HepG2 (cell line): ENCODE measurements around the gene ZBTB22. TPM values are rescaled to one million over a fixed set of nuclear protein-coding genes. Genes with fewer than 3 reads are reported as not detected.

Experiments used
- AGO2 ChIP-seq: fragments of 200-400 bp; formaldehyde crosslinking; optimal IDR thresholded peaks from 2 replicates; pipeline ENCODE3; 2017; ENCODE audit warnings: mild to moderate bottlenecking, low read depth, low read length, moderate library complexity
- DNMT1 ChIP-seq: sonication (generic); formaldehyde crosslinking; IDR thresholded peaks from 2 replicates; pipeline ENCODE4 v1.5.1; 2020; ENCODE audit warnings: mild to moderate bottlenecking, missing genetic modification reagents
- GFI1 ChIP-seq: sonication (generic); formaldehyde crosslinking; IDR thresholded peaks from 2 replicates; pipeline ENCODE4 v1.5.0; 2020; ENCODE audit warnings: missing genetic modification reagents, mild to moderate bottlenecking, borderline replicate concordance
- GRHL1 ChIP-seq: sonication (generic); formaldehyde crosslinking; conservative IDR thresholded peaks from 2 replicates; pipeline ENCODE4 v1.8.0; 2022; ENCODE audit warnings: missing genetic modification reagents
- MTF1 ChIP-seq: sonication (generic); formaldehyde crosslinking; IDR thresholded peaks from 2 replicates; pipeline ENCODE4 v1.5.0; 2020; ENCODE audit warnings: missing genetic modification reagents
- SALL2 ChIP-seq: sonication (generic); formaldehyde crosslinking; IDR thresholded peaks from 2 replicates; pipeline ENCODE4 v1.8.1; 2023; ENCODE audit warnings: mild to moderate bottlenecking, missing genetic modification reagents, inconsistent platforms
- SNAPC5 ChIP-seq: sonication (generic); formaldehyde crosslinking; IDR thresholded peaks from 2 replicates; pipeline ENCODE4 v1.8.1; 2023; ENCODE audit warnings: mild to moderate bottlenecking, missing genetic modification reagents, borderline replicate concordance
- SOX5 ChIP-seq: IDR thresholded peaks from 2 replicates; pipeline ENCODE4 v1.6.1; 2016; ENCODE audit warnings: borderline replicate concordance
- SP4 ChIP-seq: sonication (generic); formaldehyde crosslinking; IDR thresholded peaks from 2 replicates; pipeline ENCODE4 v1.8.1; 2023; ENCODE audit warnings: mild to moderate bottlenecking, missing genetic modification reagents
- TRIM22 ChIP-seq: fragments of 450-650 bp; IDR thresholded peaks from 2 replicates; pipeline ENCODE4 v1.6.1; 2017
- TRIM24 ChIP-seq: sonication (generic); formaldehyde crosslinking; IDR thresholded peaks from 2 replicates; pipeline ENCODE4 v1.8.0; 2022; ENCODE audit warnings: mild to moderate bottlenecking, missing genetic modification reagents
- ZNF18 ChIP-seq: sonication (generic); formaldehyde crosslinking; IDR thresholded peaks from 2 replicates; pipeline ENCODE4 v1.8.0; 2022; ENCODE audit warnings: mild to moderate bottlenecking, missing genetic modification reagents; ENCODE audit not compliant: insufficient replicate concordance
- ZNF276 ChIP-seq: sonication (generic); formaldehyde crosslinking; IDR thresholded peaks from 2 replicates; pipeline ENCODE4 v1.4.0; 2020; ENCODE audit warnings: mild to moderate bottlenecking, low read depth, missing genetic modification reagents
- ZNF296 ChIP-seq: sonication (generic); formaldehyde crosslinking; conservative IDR thresholded peaks from 2 replicates; pipeline ENCODE4 v1.5.0; 2020; ENCODE audit warnings: mild to moderate bottlenecking, missing genetic modification reagents
- ZNF414 ChIP-seq: sonication (generic); formaldehyde crosslinking; IDR thresholded peaks from 2 replicates; pipeline ENCODE4 v1.5.0; 2020; ENCODE audit warnings: missing genetic modification reagents
- ZNF574 ChIP-seq: sonication (generic); formaldehyde crosslinking; IDR thresholded peaks from 2 replicates; pipeline ENCODE4 v1.4.0; 2020; ENCODE audit warnings: missing genetic modification reagents
- ZNF580 ChIP-seq: IDR thresholded peaks from 2 replicates; pipeline ENCODE4 v1.6.1; 2016; ENCODE audit warnings: low read depth, borderline replicate concordance
- ZNF737 ChIP-seq: sonication (generic); formaldehyde crosslinking; IDR thresholded peaks from 2 replicates; pipeline ENCODE4 v1.5.0; 2020; ENCODE audit warnings: missing genetic modification reagents, mild to moderate bottlenecking, borderline replicate concordance
- polyA plus RNA-seq, 8 experiments: library from polyadenylated mRNA; depleted of rRNA in 3 of 8; stranded (reverse) in 7 of 8; unstranded in 1 of 8; fragments of >200 nt; fragmentation: Illumina TruSeq in 4 of 8; extraction: Trizol in 4 of 8; gene quantifications; 2 replicates each; pipeline versions ENCODE4 v1.2.1 to v1.2.3, GENCODE V29; 2011 to 2016; ENCODE audit warnings: low read depth in 4 of 8, missing spikeins in 1 of 8, mixed read lengths in 1 of 8; ENCODE audit not compliant: insufficient read depth in 1 of 8
- total RNA-seq, 5 experiments: library from RNA; depleted of rRNA; stranded (reverse); fragments of >200 nt; fragmentation: Illumina TruSeq; extraction: Trizol; gene quantifications; 2 replicates each; pipeline ENCODE4 v1.2.3, GENCODE V29; 2016; ENCODE audit warnings: low read depth in 1 of 5

ZBTB22 gene
- total and polyA plus RNA-seq, 2 of the 13 experiments (the other 11 are each of a cell fraction or from before 2014, with no cell fraction given), result 8.0 to 10.6 TPM

- TF ChIP-seq ZNF574 (CRISPR knock-in tag) (peak; percentile 31), ZNF580 (CRISPR knock-in tag) (0 out of 2 replicates have a peak, but pooled peaks have one; percentile 24), SP4 (CRISPR knock-in tag) (no peak), ZNF276 (CRISPR knock-in tag) (no peak), ZNF296 (no peak), GFI1 (CRISPR knock-in tag) (no peak), SOX5 (CRISPR knock-in tag) (0 out of 2 replicates have a peak, but pooled peaks have one; percentile 10), TRIM24 (no peak), MTF1 (CRISPR knock-in tag) (no peak), DNMT1 (CRISPR knock-in tag) (no peak), ZNF414 (CRISPR knock-in tag) (peak; percentile 82), ZNF18 (CRISPR knock-in tag) (no peak), SNAPC5 (no peak), AGO2 (no peak), GRHL1 (no peak), TRIM22 (no peak), SALL2 (CRISPR knock-in tag) (0 out of 2 replicates have a peak, but pooled peaks have one; percentile 35), ZNF737 (CRISPR knock-in tag) (no peak)
These were observed 37.5 kb downstream of the ZBTB22 start (continued) for GRCh38 chr6:33279971-33280511.
